Neuronal stem cell (in vitro differentiated cells): ENCODE measurements around the gene THAP5. TPM values are rescaled to one million over a fixed set of nuclear protein-coding genes. Genes with fewer than 3 reads are reported as not detected.

Source experiments
- DNase-seq: peaks from one replicate; pipeline ENCODE4 v3.0.0-alpha.2; 2013; ENCODE audit warnings: low spot score
- H2AFZ ChIP-seq: one replicate; pipeline ENCODE4 v1.6.1; 2013; ENCODE audit warnings: mild to moderate bottlenecking, low read length, inconsistent platforms
- H2AK5ac ChIP-seq: 2 replicates; pipeline ENCODE4 v1.6.1; 2013; ENCODE audit warnings: low read depth, mild to moderate bottlenecking, inconsistent platforms, low read length, moderate library complexity, mixed read lengths
- H2BK120ac ChIP-seq: 2 replicates; pipeline ENCODE4 v1.6.1; 2013; ENCODE audit warnings: low read depth, mild to moderate bottlenecking, inconsistent platforms, low read length, moderate library complexity, mixed read lengths
- H2BK12ac ChIP-seq: one replicate; pipeline ENCODE4 v1.6.1; 2013; ENCODE audit warnings: low read length, inconsistent platforms
- H2BK15ac ChIP-seq: 2 replicates; pipeline ENCODE4 v1.6.1; 2013; ENCODE audit warnings: mild to moderate bottlenecking, low read length, inconsistent platforms, mixed read lengths
- H2BK5ac ChIP-seq: one replicate; pipeline ENCODE4 v1.6.1; 2013; ENCODE audit warnings: inconsistent platforms, mild to moderate bottlenecking, low read length, moderate library complexity
- H3K14ac ChIP-seq: one replicate; pipeline ENCODE4 v1.6.1; 2013; ENCODE audit warnings: low read length, inconsistent platforms
- H3K18ac ChIP-seq: 2 replicates; pipeline ENCODE4 v1.6.1; 2013; ENCODE audit warnings: low read length, inconsistent platforms
- H3K23ac ChIP-seq: 2 replicates; pipeline ENCODE4 v1.6.1; 2013; ENCODE audit warnings: low read depth, mild to moderate bottlenecking, mixed read lengths, low read length, inconsistent platforms; ENCODE audit not compliant: poor library complexity
- H3K27ac ChIP-seq: replicated peaks from 3 replicates; pipeline ENCODE4 v1.5.1; 2013; ENCODE audit warnings: low read length, inconsistent platforms
- H3K27me3 ChIP-seq, 3 experiments: 2 replicates each; pipeline ENCODE4 v1.6.1; 2013; ENCODE audit warnings: low read length in 3 of 3, mild to moderate bottlenecking in 2 of 3, inconsistent platforms in 1 of 3, low read depth in 1 of 3, mixed read lengths in 1 of 3, moderate library complexity in 1 of 3; ENCODE audit not compliant: control insufficient read depth in 3 of 3, insufficient read depth in 3 of 3
- H3K36me3 ChIP-seq, 2 donors: replicated peaks in 1 of 2; 2 replicates each; pipeline ENCODE4 v1.6.1; 2013; ENCODE audit warnings: low read length in 2 of 2; ENCODE audit not compliant: control insufficient read depth in 2 of 2, insufficient read depth in 2 of 2
- H3K4ac ChIP-seq: 2 replicates; pipeline ENCODE4 v1.6.1; 2013; ENCODE audit warnings: inconsistent platforms, mild to moderate bottlenecking, low read length, moderate library complexity
- H3K4me1 ChIP-seq, 2 donors: 1 replicate in 1 of 2; 2 replicates in 1 of 2; pipeline ENCODE4 v1.6.1; 2013; ENCODE audit warnings: low read length in 2 of 2, low read depth in 1 of 2; ENCODE audit not compliant: control insufficient read depth in 2 of 2, insufficient read depth in 1 of 2
- H3K4me2 ChIP-seq: one replicate; pipeline ENCODE4 v1.6.1; 2013; ENCODE audit warnings: mild to moderate bottlenecking, low read length, inconsistent platforms; ENCODE audit not compliant: insufficient read depth, poor library complexity, severe bottlenecking
- H3K4me3 ChIP-seq, 2 donors: 2 replicates each; pipeline ENCODE4 v1.5.1; 2013; ENCODE audit warnings: low read length in 2 of 2, mild to moderate bottlenecking in 2 of 2, inconsistent platforms in 1 of 2, moderate library complexity in 1 of 2
- H3K79me1 ChIP-seq: one replicate; pipeline ENCODE4 v1.6.1; 2013; ENCODE audit warnings: low read depth, mild to moderate bottlenecking, inconsistent platforms, low read length, moderate library complexity
- H3K9ac ChIP-seq: one replicate; pipeline ENCODE4 v1.6.1; 2013; ENCODE audit warnings: mild to moderate bottlenecking, low read depth, low read length, inconsistent platforms; ENCODE audit not compliant: poor library complexity
- H3K9me3 ChIP-seq, 2 donors: replicated peaks in 1 of 2; 2 replicates each; pipeline versions ENCODE3 to v1.6.1; 2013; ENCODE audit warnings: low read length in 2 of 2, mild to moderate bottlenecking in 2 of 2, inconsistent platforms in 1 of 2, low read depth in 1 of 2, mixed read lengths in 1 of 2, moderate library complexity in 1 of 2; ENCODE audit not compliant: control insufficient read depth in 2 of 2, insufficient read depth in 1 of 2
- H4K8ac ChIP-seq: one replicate; pipeline ENCODE4 v1.6.1; 2013; ENCODE audit warnings: low read depth, mild to moderate bottlenecking, inconsistent platforms, low read length, moderate library complexity
- H4K91ac ChIP-seq: one replicate; pipeline ENCODE4 v1.6.1; 2013; ENCODE audit warnings: low read length, low read depth, mild to moderate bottlenecking, inconsistent platforms; ENCODE audit not compliant: poor library complexity
- WGBS, 2 donors: extraction: QIAGEN DNeasy Blood & Tissue Kit; methylation state at CpG; one replicate each; pipeline ENCODE4 v1.1.7; 2013; ENCODE audit warnings: missing lambda C conversion rate in 2 of 2, mixed read lengths in 1 of 2; ENCODE audit not compliant: insufficient read length in 2 of 2, insufficient replicate concordance in 1 of 2; ENCODE audit errors: extremely low coverage in 2 of 2; 5-methylcytosine and 5-hydroxymethylcytosine counted together
- polyA plus RNA-seq, 2 experiments: library from polyadenylated mRNA; stranded (reverse); fragments of 200-250 nt; gene quantifications; one replicate each; pipeline ENCODE4 v1.2.3, GENCODE V29; 2013

Gene THAP5, protein sequence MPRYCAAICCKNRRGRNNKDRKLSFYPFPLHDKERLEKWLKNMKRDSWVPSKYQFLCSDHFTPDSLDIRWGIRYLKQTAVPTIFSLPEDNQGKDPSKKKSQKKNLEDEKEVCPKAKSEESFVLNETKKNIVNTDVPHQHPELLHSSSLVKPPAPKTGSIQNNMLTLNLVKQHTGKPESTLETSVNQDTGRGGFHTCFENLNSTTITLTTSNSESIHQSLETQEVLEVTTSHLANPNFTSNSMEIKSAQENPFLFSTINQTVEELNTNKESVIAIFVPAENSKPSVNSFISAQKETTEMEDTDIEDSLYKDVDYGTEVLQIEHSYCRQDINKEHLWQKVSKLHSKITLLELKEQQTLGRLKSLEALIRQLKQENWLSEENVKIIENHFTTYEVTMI
- 28.5 TPM for polyA plus RNA-seq (2013, experiment 1 of 2)
- 31.2 TPM for polyA plus RNA-seq (2013, experiment 2 of 2)

DNA sequence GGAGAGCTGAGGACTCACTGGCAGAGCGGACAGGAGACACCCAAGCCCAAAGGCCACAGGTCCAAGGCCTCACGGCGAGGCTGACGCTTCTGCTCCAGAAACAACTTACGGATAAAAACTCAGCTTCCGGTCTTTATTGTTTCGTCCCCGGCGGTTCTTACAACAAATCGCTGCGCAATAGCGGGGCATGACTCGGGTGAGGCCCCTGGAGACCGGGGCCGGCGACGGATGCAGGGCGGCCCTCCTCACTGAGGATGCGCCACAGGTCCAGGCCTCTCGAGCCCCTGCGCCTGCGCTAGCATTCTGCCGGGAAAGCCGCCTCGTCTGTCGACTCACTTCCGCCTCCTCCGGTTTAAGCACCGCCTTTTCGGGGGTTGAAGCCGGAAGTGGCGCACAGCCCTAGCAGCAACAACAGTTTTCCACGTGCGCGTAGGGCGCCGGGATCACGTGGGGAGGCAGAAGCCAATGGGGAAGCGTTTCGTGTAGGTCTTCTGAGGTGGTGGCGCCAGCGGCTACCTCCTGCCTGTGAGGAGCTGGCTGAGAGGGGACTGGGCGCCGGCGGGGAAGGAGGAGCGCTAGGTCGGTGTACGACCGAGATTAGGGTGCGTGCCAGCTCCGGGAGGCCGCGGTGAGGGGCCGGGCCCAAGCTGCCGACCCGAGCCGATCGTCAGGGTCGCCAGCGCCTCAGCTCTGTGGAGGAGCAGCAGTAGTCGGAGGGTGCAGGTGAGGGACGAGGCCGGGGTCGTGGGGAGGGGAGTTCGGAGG is at the start of gene THAP5, which contains the start of gene DNAJB9:
TSS of gene THAP5 (minus strand) at position 326 of the 765 bp plus-strand sequence. CDS start at position 189, 137 bp downstream.
TSS of gene DNAJB9 (plus strand) at position 494 of the 765 bp plus-strand sequence. CDS start 1,853 bp downstream, outside the sequence.
- peak within 1 kb of the TSS; percentile 78 to 93 for H3K4me3 ChIP-seq
- no peak within 1 kb of the TSS for H2BK12ac ChIP-seq

DNA sequence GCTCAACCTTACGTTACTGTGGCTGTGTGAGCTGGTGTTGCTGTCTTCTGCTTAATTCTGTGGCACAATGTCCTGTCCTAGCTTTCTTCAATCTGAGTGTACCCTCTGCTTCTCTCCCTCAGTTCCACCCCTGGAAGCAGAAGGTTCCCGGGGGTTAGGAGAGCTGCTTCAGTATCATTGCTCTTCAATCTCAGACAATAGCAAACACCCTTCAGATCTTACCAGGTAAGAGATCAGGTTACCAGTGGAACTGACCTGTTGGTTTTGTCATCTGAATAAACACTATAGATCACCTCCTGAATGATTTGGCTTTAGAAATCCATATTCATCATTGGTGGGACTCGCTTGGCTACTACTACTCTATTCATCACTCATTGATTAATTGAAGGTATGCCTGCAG is 48.5 kb upstream of the THAP5 start:
- H2BK12ac ChIP-seq: no peak overlapping the region
- H3K23ac ChIP-seq: no peak overlapping the region
- H3K4ac ChIP-seq: no peak overlapping the region
- no peak overlapping the region for H4K91ac ChIP-seq
- H3K27me3 ChIP-seq: no peaks in the 10 kb centered on the region
- peaks cover 0 to 1% of the 10 kb centered on the region in 2 donors for H3K4me1 ChIP-seq
- H3K9me3 ChIP-seq: no peaks in the 10 kb centered on the region
- H2BK120ac ChIP-seq: no peak overlapping the region
- no peak for DNase-seq
- no peaks in the 10 kb centered on the region for H3K36me3 ChIP-seq
- H2BK15ac ChIP-seq: no peak overlapping the region
- H3K27ac ChIP-seq: no peak overlapping the region
- H4K8ac ChIP-seq: no peak overlapping the region
- no peak overlapping the region for H3K4me3 ChIP-seq
- H2AFZ ChIP-seq: no peak overlapping the region
- H3K14ac ChIP-seq: no peak overlapping the region
- no peak overlapping the region for H3K4me2 ChIP-seq
- H3K18ac ChIP-seq: no peak overlapping the region
- H2AK5ac ChIP-seq: no peak overlapping the region
- WGBS, 2 donors: no CpG with 5 or more reads among the region's 3 CpGs
- H3K79me1 ChIP-seq: no peaks in the 10 kb centered on the region
- H2BK5ac ChIP-seq: no peak overlapping the region
- no peak overlapping the region for H3K9ac ChIP-seq

More for the DNA sequence above, at the start of gene THAP5, which contains the start of gene DNAJB9:
- peak within 1 kb of the TSS; percentile 75 for H2BK15ac ChIP-seq
- H3K18ac ChIP-seq: peak within 1 kb of the TSS; percentile 99
- no peaks in the 10 kb centered on the region for H3K27me3 ChIP-seq
- peak within 1 kb of the TSS; percentile 81 for H2AK5ac ChIP-seq
- peak within 1 kb of the TSS; percentile 72 for H2BK120ac ChIP-seq
- H4K91ac ChIP-seq: no peak within 1 kb of the TSS
- H4K8ac ChIP-seq: peak within 1 kb of the TSS; percentile 65
- peaks cover 6% of the 10 kb centered on the region for H3K79me1 ChIP-seq
- H2BK5ac ChIP-seq: peak within 1 kb of the TSS; percentile 95
- peak within 1 kb of the TSS; percentile 91 for H3K27ac ChIP-seq
- H3K14ac ChIP-seq: peak within 1 kb of the TSS; percentile 31
- peak; percentile 98 for DNase-seq
- H2AFZ ChIP-seq: peak within 1 kb of the TSS; percentile 94
- peak within 1 kb of the TSS; percentile 77 for H3K4me2 ChIP-seq
- peak within 1 kb of the TSS; percentile 89 for H3K4ac ChIP-seq
- H3K23ac ChIP-seq: peak within 1 kb of the TSS; percentile 98
- H3K4me1 ChIP-seq: peaks cover 1 to 6% of the 10 kb centered on the region in 2 donors
- H3K36me3 ChIP-seq: peaks cover 3 to 62% of the 10 kb centered on the region in 2 donors
- no CpG with 5 or more reads among the region's 65 CpGs for WGBS, 2 donors
- H3K9me3 ChIP-seq: no peaks in the 10 kb centered on the region
- H3K9ac ChIP-seq: peak within 1 kb of the TSS; percentile 98

DNA sequence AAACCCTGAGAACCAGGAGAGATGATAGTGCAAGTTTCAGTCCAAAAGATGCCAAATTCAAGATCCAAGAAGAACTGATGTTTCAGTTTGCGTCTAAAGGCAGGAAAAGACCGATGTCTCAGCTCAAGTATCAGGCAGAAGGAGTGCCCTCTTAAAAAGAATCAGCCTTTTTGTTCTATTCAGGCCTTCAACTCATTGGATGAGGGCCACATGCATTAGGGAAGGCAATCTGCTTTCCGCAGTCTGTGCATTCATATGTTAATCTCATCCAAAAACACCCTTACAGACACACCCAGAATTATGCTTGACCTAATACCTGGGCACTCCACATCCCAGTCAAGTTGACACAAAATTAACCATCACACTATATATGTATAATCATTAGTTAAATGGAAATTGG is 45.4 kb upstream of the THAP5 start:
- DNase-seq: no peak
- Histone ChIP-seq H3K9me3 (no peaks in the 10 kb centered on the region), H3K4ac (no peak overlapping the region), H4K8ac (no peak overlapping the region), H3K18ac (no peak overlapping the region), H3K79me1 (no peaks in the 10 kb centered on the region), H2BK120ac (no peak overlapping the region), H2AFZ (no peak overlapping the region), H2AK5ac (no peak overlapping the region), H3K36me3 (no peaks in the 10 kb centered on the region), H3K27ac (no peak overlapping the region), H3K23ac (no peak overlapping the region), H2BK5ac (no peak overlapping the region), H3K27me3 (peaks cover 0 to 6% (median 0%) of the 10 kb centered on the region in 3 experiments), H3K14ac (no peak overlapping the region), H4K91ac (no peak overlapping the region), H3K4me3 (no peak overlapping the region), H3K4me2 (no peak overlapping the region), H2BK15ac (no peak overlapping the region), H3K4me1 (peaks cover 0 to 3% of the 10 kb centered on the region in 2 donors), H2BK12ac (no peak overlapping the region), H3K9ac (no peak overlapping the region)
- no CpG with 5 or more reads among the region's 3 CpGs for WGBS, 2 donors
